ENCODE data around the gene STK38.

Gene STK38

DNA sequence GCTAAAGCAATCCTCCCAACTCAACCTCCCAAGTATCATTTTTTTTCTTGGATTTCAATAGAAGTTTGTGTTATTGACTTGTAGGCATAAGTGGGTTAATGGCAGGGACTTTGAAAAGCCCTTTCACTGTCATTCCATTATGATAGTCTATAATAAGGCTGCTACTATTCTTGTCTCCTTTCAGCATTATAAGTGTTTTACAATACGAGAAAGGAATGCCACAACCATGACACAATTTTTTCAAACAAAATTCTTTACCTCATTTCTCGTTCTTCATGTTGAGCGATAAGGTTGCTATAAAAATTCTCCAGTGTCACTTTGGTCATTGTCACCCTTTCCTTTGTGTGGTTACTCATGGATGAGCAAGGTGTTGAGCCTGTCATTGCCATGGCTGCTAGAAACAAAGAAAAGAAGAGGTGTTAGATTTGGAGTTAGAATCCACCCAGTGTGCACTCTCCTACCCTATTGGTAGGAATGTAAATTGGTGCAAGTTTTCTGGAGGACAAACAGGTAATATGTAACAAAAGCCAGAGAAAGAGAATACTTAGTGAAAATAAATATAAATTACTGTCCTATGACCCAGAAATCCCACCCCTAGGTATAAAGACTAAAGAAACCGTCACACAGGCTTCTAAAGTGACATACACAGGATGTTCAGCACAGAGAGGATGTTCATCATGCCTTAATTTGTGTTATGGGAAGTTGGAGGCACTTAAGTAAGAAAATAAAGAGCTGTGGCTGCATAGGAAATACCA is 7.3 kb downstream of the STK38 start:
- H3K4me1 ChIP-seq (ENCODE audit: control insufficient read depth, insufficient read depth, low read length): peaks cover 31% of the 10 kb centered on the region
- no peak overlapping the region for H3K9ac ChIP-seq (ENCODE audit: low read depth, low read length)
- H3K9me3 ChIP-seq (replicated peaks; ENCODE audit: low read length): no peaks in the 10 kb centered on the region
- no peaks in the 10 kb centered on the region for H3K27me3 ChIP-seq (ENCODE audit: control insufficient read depth, insufficient read depth, low read length)
- peaks cover 39% of the 10 kb centered on the region for H3K36me3 ChIP-seq (ENCODE audit: insufficient read depth, low read length)
- H3K4me3 ChIP-seq (ENCODE audit: low read length): no peak overlapping the region
- no peak overlapping the region for H3K4me2 ChIP-seq (ENCODE audit: low read length)

DNA sequence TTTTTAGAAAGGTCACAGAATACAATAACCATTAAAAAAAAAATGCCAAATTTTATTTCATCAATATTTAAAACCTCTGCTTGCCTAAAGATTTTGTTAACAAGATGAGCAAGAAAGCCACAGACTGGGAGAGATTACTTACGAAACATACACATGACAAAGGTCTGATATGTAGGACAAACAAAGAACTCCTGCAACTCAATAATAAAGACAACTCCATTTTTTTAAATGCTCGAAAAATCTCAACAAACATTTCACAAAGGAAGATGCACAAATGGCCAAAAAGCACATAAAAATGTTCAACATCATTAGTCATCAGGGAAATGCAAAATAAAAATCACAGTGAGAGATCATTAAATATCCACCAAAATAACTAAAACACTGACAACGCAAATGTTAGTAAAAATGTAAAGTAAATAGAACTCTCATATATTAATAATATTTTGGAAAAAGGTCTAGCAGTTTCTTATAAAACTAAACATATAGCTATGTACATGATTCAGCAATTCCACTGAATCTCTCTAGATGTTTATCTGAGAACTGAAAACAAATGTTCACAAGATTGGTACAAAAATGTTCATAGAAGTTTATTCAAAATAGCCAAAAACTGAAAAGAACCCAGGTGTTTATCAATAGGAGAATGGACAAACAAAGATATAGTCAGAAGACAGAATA is 10.3 kb downstream of the STK38 start:
- Histone ChIP-seq H3K4me3 (ENCODE audit: low read length) (no peak overlapping the region), H3K9ac (ENCODE audit: low read depth, low read length) (no peak overlapping the region), H3K9me3 (replicated peaks; ENCODE audit: low read length) (no peaks in the 10 kb centered on the region), H3K36me3 (ENCODE audit: insufficient read depth, low read length) (peaks cover 38% of the 10 kb centered on the region), H3K4me1 (ENCODE audit: control insufficient read depth, insufficient read depth, low read length) (peaks cover 15% of the 10 kb centered on the region), H3K27me3 (ENCODE audit: control insufficient read depth, insufficient read depth, low read length) (no peaks in the 10 kb centered on the region), H3K4me2 (ENCODE audit: low read length) (no peak overlapping the region)

DNA sequence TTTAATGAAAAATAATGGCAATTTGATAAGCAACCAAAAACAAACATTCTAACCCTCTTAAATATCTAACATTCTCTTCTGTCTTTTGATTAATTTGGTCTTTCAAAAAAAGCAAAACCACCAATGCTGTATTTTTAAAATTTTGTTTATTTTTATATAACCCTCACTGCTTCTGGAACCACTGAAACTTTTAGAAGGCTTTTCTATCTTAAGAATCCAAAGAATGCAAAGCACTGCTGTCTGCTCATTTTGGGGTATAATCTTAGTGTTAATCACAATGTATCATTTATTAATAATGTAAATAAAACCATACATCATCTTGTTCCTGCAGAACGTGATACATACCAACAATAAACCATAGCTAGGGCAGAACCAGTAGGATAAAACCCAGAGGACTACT is 14.0 kb downstream of the STK38 start:
- Histone ChIP-seq H3K4me1 (ENCODE audit: control insufficient read depth, insufficient read depth, low read length) (peaks cover 9% of the 10 kb centered on the region), H3K9me3 (replicated peaks; ENCODE audit: low read length) (no peaks in the 10 kb centered on the region), H3K4me2 (ENCODE audit: low read length) (no peak overlapping the region), H3K9ac (ENCODE audit: low read depth, low read length) (no peak overlapping the region), H3K36me3 (ENCODE audit: insufficient read depth, low read length) (peaks cover 27% of the 10 kb centered on the region), H3K4me3 (ENCODE audit: low read length) (no peak overlapping the region), H3K27me3 (ENCODE audit: control insufficient read depth, insufficient read depth, low read length) (no peaks in the 10 kb centered on the region)

DNA sequence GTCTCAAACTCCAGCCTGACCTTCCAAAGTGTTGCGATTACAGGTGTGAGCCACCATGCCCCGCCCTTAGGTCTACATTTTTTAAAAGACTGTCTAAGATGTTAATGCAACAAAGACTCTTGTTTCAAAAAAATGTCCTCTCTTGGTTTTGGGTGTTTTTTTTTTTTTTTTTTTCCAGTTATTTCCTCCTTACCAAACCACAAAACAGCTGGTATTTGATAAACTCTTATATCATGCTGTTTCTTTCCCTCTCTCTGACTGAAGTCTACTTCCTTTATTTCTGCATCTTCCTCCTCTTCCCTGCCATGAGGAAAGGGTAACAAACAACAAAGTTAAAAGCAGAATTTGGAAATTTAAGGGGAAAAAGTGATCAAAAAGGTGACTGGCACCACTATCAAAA is 21.2 kb downstream of the STK38 start:
- no peaks in the 10 kb centered on the region for H3K27me3 ChIP-seq (ENCODE audit: control insufficient read depth, insufficient read depth, low read length)
- H3K9ac ChIP-seq (ENCODE audit: low read depth, low read length): no peak overlapping the region
- peaks cover 3% of the 10 kb centered on the region for H3K4me1 ChIP-seq (ENCODE audit: control insufficient read depth, insufficient read depth, low read length)
- H3K4me3 ChIP-seq (ENCODE audit: low read length): no peak overlapping the region
- H3K4me2 ChIP-seq (ENCODE audit: low read length): no peak overlapping the region
- H3K9me3 ChIP-seq (replicated peaks; ENCODE audit: low read length): no peaks in the 10 kb centered on the region
- peaks cover 47% of the 10 kb centered on the region for H3K36me3 ChIP-seq (ENCODE audit: insufficient read depth, low read length)

DNA sequence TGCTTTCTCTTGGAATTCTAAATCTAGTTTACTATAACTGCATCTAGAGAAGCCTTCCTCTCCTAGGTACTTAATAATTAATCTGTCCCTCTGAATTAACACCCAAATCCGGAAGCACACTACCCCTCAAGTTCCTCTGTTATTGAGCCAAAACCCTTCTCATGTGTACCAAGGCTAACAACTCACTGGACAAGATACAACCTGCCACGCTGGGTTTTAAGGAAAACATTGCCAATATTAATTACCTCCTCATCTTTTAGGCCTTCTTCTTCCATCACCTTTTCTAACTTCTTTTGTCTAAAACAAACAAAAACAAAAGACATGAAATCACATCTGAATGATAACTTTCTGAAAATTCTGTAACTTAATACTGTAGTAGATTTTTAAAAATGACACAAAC is 21.9 kb downstream of the STK38 start:
- Histone ChIP-seq H3K4me1 (ENCODE audit: control insufficient read depth, insufficient read depth, low read length) (peaks cover 3% of the 10 kb centered on the region), H3K36me3 (ENCODE audit: insufficient read depth, low read length) (peaks cover 48% of the 10 kb centered on the region), H3K4me3 (ENCODE audit: low read length) (no peak overlapping the region), H3K9ac (ENCODE audit: low read depth, low read length) (no peak overlapping the region), H3K27me3 (ENCODE audit: control insufficient read depth, insufficient read depth, low read length) (no peaks in the 10 kb centered on the region), H3K4me2 (ENCODE audit: low read length) (no peak overlapping the region), H3K9me3 (replicated peaks; ENCODE audit: low read length) (no peaks in the 10 kb centered on the region)

DNA sequence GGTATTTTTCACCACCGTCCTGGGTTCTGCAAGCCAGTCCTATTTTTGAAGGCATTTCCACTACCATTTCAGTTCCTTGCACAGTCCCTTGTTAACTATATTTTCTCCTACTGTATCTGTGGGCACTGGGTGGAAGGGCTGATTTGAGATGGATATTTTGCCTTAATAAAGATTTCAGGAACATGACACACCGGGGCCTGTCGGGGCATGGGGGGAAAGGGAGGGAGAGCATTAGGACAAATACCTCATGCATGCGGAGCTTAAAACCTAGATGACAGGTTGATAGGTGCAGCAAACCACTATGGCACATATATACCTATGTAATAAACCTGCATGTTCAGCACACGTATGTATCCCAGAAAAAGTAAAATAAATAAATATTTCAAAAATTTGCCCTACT is 22.4 kb downstream of the STK38 start:
- Histone ChIP-seq H3K36me3 (ENCODE audit: insufficient read depth, low read length) (peaks cover 53% of the 10 kb centered on the region), H3K4me3 (ENCODE audit: low read length) (no peak overlapping the region), H3K4me2 (ENCODE audit: low read length) (no peak overlapping the region), H3K9me3 (replicated peaks; ENCODE audit: low read length) (no peaks in the 10 kb centered on the region), H3K27me3 (ENCODE audit: control insufficient read depth, insufficient read depth, low read length) (no peaks in the 10 kb centered on the region), H3K9ac (ENCODE audit: low read depth, low read length) (no peak overlapping the region), H3K4me1 (ENCODE audit: control insufficient read depth, insufficient read depth, low read length) (peaks cover 3% of the 10 kb centered on the region)

DNA sequence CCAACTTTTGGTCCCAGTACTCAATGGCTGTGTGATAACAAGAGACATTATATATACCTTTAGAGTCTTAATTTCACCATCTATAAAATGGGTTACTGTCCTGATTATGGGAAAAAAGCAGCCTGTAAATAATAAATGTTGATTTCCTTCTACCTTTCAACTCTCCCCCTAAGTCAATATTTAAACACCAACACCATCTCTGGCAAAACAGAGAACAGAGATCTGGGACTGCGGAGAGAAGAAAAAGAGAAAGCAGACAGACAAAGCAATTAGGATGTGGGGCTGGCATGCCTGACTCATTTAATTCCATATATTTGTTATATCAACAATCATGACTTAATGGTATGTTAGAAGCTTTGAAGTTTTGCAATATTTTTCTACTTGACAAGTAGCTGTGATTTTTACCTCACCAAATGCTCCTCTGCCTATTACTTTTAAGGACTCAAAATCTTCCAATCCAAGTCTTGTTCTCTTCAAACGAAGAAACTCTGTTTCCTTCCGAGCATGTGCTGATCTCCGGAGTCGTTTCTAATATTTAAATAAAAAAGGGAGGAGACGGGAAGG is 23.3 kb downstream of the STK38 start:
- Histone ChIP-seq H3K4me1 (ENCODE audit: control insufficient read depth, insufficient read depth, low read length) (peaks cover 3% of the 10 kb centered on the region), H3K4me3 (ENCODE audit: low read length) (no peak overlapping the region), H3K27me3 (ENCODE audit: control insufficient read depth, insufficient read depth, low read length) (no peaks in the 10 kb centered on the region), H3K36me3 (ENCODE audit: insufficient read depth, low read length) (peaks cover 60% of the 10 kb centered on the region), H3K9me3 (replicated peaks; ENCODE audit: low read length) (no peaks in the 10 kb centered on the region), H3K4me2 (ENCODE audit: low read length) (no peak overlapping the region), H3K9ac (ENCODE audit: low read depth, low read length) (no peak overlapping the region)

DNA sequence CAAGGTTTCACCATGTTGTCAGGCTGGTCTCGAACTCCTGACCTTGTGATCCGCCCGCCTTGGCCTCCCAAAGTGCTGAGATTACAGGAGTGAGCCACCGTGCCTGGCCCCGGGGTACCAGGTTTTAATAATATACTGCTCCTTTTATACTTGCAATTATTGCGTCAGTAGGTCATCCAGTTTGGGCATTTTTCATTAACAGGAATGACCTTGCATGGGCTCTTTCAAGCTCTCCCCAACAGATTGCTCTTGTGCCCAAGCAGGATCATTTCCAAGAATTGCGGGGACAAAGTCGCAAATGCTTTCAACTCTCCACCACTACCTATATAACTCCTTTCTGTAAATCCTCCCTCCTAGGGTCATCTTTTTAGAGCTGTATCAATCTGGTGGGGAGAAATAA is 23.8 kb downstream of the STK38 start:
- peaks cover 66% of the 10 kb centered on the region for H3K36me3 ChIP-seq (ENCODE audit: insufficient read depth, low read length)
- H3K4me3 ChIP-seq (ENCODE audit: low read length): no peak overlapping the region
- H3K9me3 ChIP-seq (replicated peaks; ENCODE audit: low read length): no peaks in the 10 kb centered on the region
- no peaks in the 10 kb centered on the region for H3K27me3 ChIP-seq (ENCODE audit: control insufficient read depth, insufficient read depth, low read length)
- no peak overlapping the region for H3K4me2 ChIP-seq (ENCODE audit: low read length)
- H3K4me1 ChIP-seq (ENCODE audit: control insufficient read depth, insufficient read depth, low read length): peaks cover 3% of the 10 kb centered on the region
- H3K9ac ChIP-seq (ENCODE audit: low read depth, low read length): no peak overlapping the region

DNA sequence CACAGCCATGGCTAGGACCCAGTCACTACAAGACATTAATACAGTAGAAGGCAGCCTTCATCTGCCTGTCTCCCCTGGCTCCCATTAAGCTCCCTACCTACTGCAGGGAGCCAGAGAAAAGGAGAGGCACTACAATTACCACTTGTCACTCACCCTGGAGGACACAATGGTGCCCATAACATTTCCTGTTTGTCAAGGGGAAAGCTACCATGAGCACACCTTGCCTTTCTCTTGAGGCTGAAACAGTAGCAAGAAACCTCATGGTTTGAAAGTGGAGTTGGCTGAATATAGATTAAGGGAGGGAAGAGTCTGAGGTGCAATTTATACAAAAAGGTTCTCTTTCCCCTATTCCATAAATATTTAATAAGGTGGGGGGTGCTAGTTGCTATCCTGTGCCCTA is 27.9 kb downstream of the STK38 start:
- Histone ChIP-seq H3K27me3 (ENCODE audit: control insufficient read depth, insufficient read depth, low read length) (no peaks in the 10 kb centered on the region), H3K36me3 (ENCODE audit: insufficient read depth, low read length) (peaks cover 74% of the 10 kb centered on the region)

DNA sequence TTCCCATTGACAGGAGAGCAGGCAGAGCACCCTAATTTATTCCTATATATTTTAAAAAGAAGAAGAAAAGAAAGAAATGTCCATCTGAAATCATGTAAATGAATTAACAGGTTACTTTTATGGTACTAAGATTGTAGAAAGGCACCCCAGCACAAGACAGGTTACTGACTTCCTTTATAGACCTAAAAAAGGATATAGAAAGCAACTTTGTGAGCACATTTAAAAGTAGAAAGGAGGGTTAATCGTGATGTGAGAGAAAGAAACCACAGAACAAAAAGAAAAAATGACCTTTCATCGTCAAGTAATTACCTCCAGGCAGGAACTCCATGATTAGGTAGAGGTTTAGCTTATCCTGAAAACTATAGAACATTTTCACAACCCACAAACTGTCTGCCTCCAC is 29.9 kb downstream of the STK38 start:
- Histone ChIP-seq H3K4me2 (ENCODE audit: low read length) (no peak overlapping the region), H3K9ac (ENCODE audit: low read depth, low read length) (no peak overlapping the region), H3K9me3 (replicated peaks; ENCODE audit: low read length) (no peaks in the 10 kb centered on the region), H3K4me1 (ENCODE audit: control insufficient read depth, insufficient read depth, low read length) (no peaks in the 10 kb centered on the region), H3K4me3 (ENCODE audit: low read length) (no peak overlapping the region), H3K27me3 (ENCODE audit: control insufficient read depth, insufficient read depth, low read length) (no peaks in the 10 kb centered on the region), H3K36me3 (ENCODE audit: insufficient read depth, low read length) (peaks cover 67% of the 10 kb centered on the region)

More for the DNA sequence above, 27.9 kb downstream of the STK38 start:
- Histone ChIP-seq H3K4me3 (ENCODE audit: low read length) (no peak overlapping the region), H3K4me1 (ENCODE audit: control insufficient read depth, insufficient read depth, low read length) (no peaks in the 10 kb centered on the region), H3K4me2 (ENCODE audit: low read length) (no peak overlapping the region), H3K9ac (ENCODE audit: low read depth, low read length) (no peak overlapping the region), H3K9me3 (replicated peaks; ENCODE audit: low read length) (no peaks in the 10 kb centered on the region)

DNA sequence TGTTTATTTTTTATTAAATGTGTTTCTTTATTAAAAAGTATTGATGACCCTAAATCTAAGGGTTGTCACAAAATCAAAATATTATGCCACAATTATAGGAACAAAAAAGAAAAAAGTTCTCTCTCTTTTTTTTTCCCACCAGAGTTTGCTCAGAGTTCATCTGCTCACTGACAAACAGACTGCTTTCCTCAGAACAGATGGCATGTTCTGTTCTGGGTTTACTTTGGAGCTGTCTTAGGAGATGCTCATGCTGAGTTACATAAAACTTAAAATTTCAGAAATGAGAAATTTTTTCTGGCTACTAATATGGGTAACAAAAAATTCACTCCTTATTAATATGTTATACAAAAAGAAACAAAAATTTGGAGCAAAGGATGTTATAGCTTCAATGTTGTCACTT is 30.3 kb downstream of the STK38 start:
- Histone ChIP-seq H3K27me3 (ENCODE audit: control insufficient read depth, insufficient read depth, low read length) (no peaks in the 10 kb centered on the region), H3K4me3 (ENCODE audit: low read length) (no peak overlapping the region), H3K9ac (ENCODE audit: low read depth, low read length) (no peak overlapping the region), H3K4me1 (ENCODE audit: control insufficient read depth, insufficient read depth, low read length) (no peaks in the 10 kb centered on the region), H3K36me3 (ENCODE audit: insufficient read depth, low read length) (peaks cover 67% of the 10 kb centered on the region), H3K9me3 (replicated peaks; ENCODE audit: low read length) (no peaks in the 10 kb centered on the region), H3K4me2 (ENCODE audit: low read length) (no peak overlapping the region)

DNA sequence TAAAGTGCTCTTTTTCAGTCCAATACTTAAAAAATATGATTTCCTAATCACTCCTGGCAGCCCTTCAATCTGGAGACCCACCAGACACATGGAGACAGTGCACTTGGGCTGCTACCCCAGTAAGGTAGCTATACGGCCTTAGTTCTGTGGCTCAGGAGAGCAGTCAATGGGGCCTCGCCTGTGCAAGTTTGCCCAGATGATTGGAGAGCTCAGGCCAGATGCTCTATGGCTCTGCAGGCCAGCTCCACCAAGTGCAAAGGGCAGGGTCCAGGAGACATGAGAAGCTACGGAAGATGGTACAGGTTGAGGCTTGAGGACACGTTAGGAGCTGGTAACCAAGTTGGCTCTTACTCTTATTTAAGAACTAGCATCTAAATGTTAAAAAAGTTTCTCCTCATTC is 30.7 kb downstream of the STK38 start:
- Histone ChIP-seq H3K4me3 (ENCODE audit: low read length) (no peak overlapping the region), H3K9me3 (replicated peaks; ENCODE audit: low read length) (no peaks in the 10 kb centered on the region), H3K36me3 (ENCODE audit: insufficient read depth, low read length) (peaks cover 64% of the 10 kb centered on the region), H3K4me1 (ENCODE audit: control insufficient read depth, insufficient read depth, low read length) (no peaks in the 10 kb centered on the region), H3K9ac (ENCODE audit: low read depth, low read length) (no peak overlapping the region), H3K27me3 (ENCODE audit: control insufficient read depth, insufficient read depth, low read length) (no peaks in the 10 kb centered on the region), H3K4me2 (ENCODE audit: low read length) (no peak overlapping the region)
